ENCODE measurements around the gene ZNF580. TPM values are rescaled to one million over a fixed set of nuclear protein-coding genes. Genes with fewer than 3 reads are reported as not detected.

Gene ZNF580
- total and polyA plus RNA-seq, 2 of the 13 experiments (the other 11 are each of a cell fraction or from before 2014, with no cell fraction given), result 4.4 to 6.0 TPM

GRCh38 chr19:55647732-55648584 is 7.2 kb downstream of the ZNF580 start, which contains the start of gene CCDC106 (continued):
- TF ChIP-seq IKZF5 (CRISPR knock-in tag; IDR thresholded peaks at IDR 0.05) (peak; percentile 71; the same call in 1 of the 2 replicates), ZNF792 (CRISPR knock-in tag; IDR thresholded peaks at IDR 0.05) (peak; percentile 63), FOXO1 (CRISPR knock-in tag; IDR thresholded peaks at IDR 0.05) (no peak), NKX3-1 (CRISPR knock-in tag; IDR thresholded peaks at IDR 0.05) (no peak), KIAA2018 (CRISPR knock-in tag; IDR thresholded peaks at IDR 0.05; ENCODE audit: borderline replicate concordance) (no peak), PREB (CRISPR knock-in tag; IDR thresholded peaks at IDR 0.05) (no peak), ZZZ3 (CRISPR knock-in tag; IDR thresholded peaks at IDR 0.05; ENCODE audit: borderline replicate concordance) (no peak), ZNF691 (CRISPR knock-in tag; IDR thresholded peaks at IDR 0.05; ENCODE audit: borderline replicate concordance, low read depth) (peak; percentile 45; the same call in 1 of the 2 replicates), CBX1 (IDR thresholded peaks at IDR 0.05; ENCODE audit: low read depth) (no peak), BATF2 (CRISPR knock-in tag; IDR thresholded peaks at IDR 0.05) (0 out of 2 replicates have a peak, but pooled peaks have one; percentile 53), RFX5 (IDR thresholded peaks at IDR 0.05; ENCODE audit: low read depth, low read length) (no peak), HBP1 (CRISPR knock-in tag; IDR thresholded peaks at IDR 0.05; ENCODE audit: low read depth) (no peak), BRD4 (CRISPR knock-in tag; IDR thresholded peaks at IDR 0.05) (peak; percentile 26; the same call in 1 of the 2 replicates), SETDB1 (CRISPR knock-in tag; IDR thresholded peaks at IDR 0.05; ENCODE audit: borderline replicate concordance) (no peak), ZNF605 (CRISPR knock-in tag; IDR thresholded peaks at IDR 0.05) (no peak)
